GM21723 (cell line): Measurements from ENCODE around the gene PAK1.

Experiments
- ATAC-seq: cut with Tn5 transposase; IDR thresholded peaks from one replicate; pipeline ENCODE4 v1.9.1; 2021; ENCODE audit warnings: mild to moderate bottlenecking, moderate library complexity; ENCODE audit not compliant: unreplicated experiment

PAK1 gene

GRCh38 chr11:77377734-77378133 is 96.2 kb downstream of the PAK1 start:
- no peak for ATAC-seq

- no peak for ATAC-seq
Observed at GRCh38 chr11:77375107-77375506, 98.8 kb downstream of the PAK1 start.

GRCh38 chr11:77374611-77375031 is 99.3 kb downstream of the PAK1 start:
- ATAC-seq = no peak

GRCh38 chr11:77374108-77374507 is 99.8 kb downstream of the PAK1 start:
- ATAC-seq = no peak

- no peak for ATAC-seq
Observed at GRCh38 chr11:77372726-77373125, 101.2 kb downstream of the PAK1 start.

GRCh38 chr11:77371646-77372045 is 102.2 kb downstream of the PAK1 start:
- no peak for ATAC-seq

DNA sequence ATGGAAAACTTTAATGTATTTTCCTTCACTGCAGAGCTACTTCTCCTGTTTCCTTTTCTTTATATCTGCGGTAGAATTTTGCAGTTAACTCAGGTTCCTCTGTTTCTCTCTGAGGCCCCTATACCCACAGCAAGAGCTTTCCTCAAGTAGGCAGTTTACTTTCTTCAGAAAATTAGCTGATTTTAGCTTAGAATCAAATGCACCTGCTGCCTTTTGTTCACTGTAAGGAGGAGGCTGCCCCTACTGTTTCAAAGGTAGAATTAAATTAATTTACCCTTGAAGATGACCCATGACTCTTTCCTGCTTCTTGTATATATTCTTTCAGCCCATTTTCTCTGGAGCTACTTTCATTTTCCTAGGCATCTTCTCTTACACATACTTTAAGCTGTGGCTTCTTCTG is 103.7 kb downstream of the PAK1 start:
- no peak for ATAC-seq

DNA sequence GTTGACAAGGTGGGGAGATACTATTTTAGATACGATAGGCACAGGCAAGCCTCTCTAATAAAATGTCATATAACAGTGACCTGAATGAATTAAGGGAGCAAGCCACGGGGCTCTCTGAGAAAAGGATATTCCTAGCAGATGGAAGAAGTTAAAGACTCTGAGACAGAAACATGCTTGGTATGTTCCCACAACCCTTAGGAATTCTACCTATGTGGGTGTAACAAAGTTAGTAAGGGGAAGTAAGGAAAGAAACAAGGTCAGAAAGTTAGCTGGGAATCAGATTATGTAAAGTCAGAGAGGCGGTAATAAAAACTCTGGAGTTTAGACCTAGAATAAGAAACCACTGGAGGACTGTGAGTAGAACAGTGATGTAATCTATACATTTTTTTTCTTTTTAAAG is 112.7 kb downstream of the PAK1 start:
- no peak for ATAC-seq

- ATAC-seq = no peak
Observed at GRCh38 chr11:77359481-77359880, 114.4 kb downstream of the PAK1 start.

DNA sequence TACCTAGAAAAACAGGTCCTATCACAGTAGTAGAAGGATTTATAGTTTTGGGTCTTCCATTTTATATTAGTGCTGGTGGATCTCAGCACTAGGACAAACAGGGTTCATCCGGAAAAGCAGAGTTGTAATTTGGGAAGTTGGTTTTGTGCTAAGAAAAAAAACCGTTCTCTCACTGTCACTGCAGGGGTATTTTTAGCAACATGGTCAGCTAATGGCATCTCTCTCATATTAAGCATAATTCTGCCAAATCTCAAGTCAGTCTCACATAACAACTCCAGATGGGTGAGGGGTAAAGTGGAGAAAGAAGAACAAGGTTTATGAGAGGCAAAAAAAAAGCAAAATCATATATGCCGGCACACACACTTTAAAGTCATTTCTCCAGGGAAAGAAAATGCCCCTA is 120.8 kb downstream of the PAK1 start:
- ATAC-seq = no peak

DNA sequence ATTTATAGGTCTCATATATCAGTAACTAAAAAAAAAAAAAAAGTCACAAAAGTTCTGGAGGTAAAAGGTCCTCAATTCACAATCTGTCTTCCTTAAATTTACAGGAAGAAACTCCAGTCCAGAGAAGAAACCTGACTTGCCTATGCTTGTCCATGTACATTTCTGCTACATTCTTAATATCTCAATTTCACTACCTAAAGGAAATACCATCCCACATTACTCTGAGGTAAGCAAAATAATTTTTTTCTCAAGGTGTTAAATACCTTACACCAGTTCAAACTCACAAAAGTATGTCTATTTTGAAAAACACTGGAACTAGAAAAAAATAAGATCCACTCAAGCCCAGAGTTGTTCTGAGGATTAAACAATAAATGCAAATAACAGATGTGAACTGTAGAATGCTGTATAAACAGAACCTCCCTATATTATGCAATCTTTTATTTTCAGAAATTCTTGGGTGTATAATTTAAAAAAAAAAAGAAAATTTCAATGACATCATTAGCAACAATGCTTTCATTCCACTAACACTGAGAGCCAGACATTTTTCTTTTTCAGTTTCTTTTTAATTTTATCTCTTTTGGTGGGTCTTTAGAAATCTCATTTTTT is 122.5 kb downstream of the PAK1 start:
- no peak for ATAC-seq

GRCh38 chr11:77347948-77348347 is 125.9 kb downstream of the PAK1 start:
- ATAC-seq = no peak

DNA sequence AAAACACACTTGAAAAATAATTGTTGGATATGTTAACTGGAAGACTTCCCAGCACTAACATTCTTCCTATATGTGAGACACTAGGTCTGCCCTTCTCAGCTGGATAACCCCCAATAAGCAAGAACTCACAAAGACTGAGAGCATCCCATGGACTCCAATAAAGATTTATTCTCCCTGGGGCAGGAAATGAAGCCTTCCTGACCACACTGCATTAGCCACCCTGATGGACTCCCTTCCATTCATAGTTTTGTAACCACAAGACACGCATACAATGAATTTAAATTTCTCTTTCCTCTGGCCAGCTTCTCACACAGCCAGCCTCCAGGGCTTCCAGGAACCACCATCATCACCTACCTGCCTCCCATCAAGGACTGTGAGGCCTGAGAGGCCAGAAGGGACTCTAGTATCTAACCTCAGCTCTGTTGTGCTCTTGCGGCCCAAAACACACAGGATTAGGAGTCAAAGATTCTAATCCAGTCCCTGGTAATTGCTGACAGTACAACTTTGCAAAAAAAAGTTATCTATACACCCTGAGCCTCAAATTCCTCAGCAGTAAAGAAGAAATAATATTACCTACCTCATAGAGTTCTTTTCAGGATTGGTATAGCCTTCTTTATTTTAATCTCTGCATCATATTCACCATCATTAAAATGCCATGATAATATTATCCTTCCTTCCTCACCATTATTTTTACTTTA is 126.8 kb downstream of the PAK1 start:
- ATAC-seq = no peak

GRCh38 chr11:77345621-77346020 is 128.3 kb downstream of the PAK1 start:
- ATAC-seq = no peak

DNA sequence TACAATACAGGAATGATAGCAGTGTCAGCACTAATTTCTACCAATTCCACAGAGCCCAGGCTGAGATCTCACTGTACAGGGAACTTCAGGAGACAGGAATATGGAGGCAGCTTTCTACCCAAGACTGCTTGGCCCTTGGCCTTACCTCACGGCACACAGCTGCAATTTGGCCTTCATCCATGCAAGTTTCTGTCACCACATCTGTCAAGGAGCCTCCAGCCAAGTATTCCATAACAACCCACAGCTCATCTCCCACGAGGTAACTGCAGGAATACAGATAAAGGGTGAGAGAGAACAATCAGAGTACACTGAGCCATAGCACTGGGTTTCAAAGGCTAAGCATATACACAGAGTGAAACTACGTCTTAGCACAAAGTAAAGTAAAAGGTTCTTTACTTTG is 133.4 kb downstream of the PAK1 start:
- no peak for ATAC-seq

DNA sequence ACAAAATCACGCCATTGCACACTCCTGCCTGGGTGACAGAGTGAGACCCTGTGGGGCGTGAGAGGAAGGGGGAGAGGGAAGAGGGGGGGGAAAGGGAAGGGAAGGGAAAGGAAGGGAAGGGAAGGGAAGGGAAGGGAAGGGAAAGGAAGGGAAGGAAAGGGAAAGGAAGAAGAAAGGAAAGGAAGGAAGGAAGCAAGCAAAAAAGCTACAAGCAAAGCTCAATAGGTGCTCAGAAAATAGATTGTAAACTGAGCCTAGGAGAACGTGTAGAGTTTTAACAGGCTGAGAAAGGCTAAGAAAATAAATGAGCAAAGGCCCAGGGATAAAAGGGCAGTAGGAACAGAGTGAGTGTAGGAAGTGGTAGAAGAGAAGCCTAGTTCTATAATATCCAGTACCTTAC is 141.6 kb downstream of the PAK1 start:
- ATAC-seq = no peak

GRCh38 chr11:77325159-77325558 is 148.7 kb downstream of the PAK1 start:
- ATAC-seq = no peak

GRCh38 chr11:77324508-77324907 is 149.4 kb downstream of the PAK1 start:
- ATAC-seq = no peak

- no peak for ATAC-seq
Observed at GRCh38 chr11:77322926-77323590, 150.8 kb downstream of the PAK1 start.

- no peak for ATAC-seq
Observed at GRCh38 chr11:77322506-77322905, 151.4 kb downstream of the PAK1 start.

GRCh38 chr11:77320351-77320750 is 153.5 kb downstream of the PAK1 start:
- no peak for ATAC-seq

DNA sequence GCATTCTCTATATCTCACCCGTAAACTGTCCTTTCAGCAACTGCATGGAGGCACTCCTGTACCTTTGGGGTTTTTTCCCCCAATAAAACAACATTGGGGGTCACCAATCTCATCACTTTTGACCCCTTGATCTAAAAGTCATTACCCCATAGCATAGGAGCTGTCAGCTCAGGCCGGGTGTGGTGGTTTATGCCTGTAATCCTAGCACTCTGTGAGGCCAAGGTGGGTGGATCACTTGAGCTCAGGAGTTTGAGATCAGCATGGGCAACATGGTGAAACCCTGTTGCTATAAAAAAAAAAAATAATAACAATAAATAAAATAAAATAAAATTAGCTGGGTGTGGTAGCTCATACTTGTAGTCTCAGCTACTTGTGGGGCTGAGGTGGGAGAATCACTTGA is 155.3 kb downstream of the PAK1 start:
- no peak for ATAC-seq
